HPDE6-E6E7 (cell line): Measurements from ENCODE around the gene WNT2B.

Source experiments
- DNase-seq: peaks from one replicate; pipeline ENCODE4 v3.0.0; 2011; ENCODE audit warnings: missing footprints; ENCODE audit errors: extremely low spot score

WNT2B gene

DNA sequence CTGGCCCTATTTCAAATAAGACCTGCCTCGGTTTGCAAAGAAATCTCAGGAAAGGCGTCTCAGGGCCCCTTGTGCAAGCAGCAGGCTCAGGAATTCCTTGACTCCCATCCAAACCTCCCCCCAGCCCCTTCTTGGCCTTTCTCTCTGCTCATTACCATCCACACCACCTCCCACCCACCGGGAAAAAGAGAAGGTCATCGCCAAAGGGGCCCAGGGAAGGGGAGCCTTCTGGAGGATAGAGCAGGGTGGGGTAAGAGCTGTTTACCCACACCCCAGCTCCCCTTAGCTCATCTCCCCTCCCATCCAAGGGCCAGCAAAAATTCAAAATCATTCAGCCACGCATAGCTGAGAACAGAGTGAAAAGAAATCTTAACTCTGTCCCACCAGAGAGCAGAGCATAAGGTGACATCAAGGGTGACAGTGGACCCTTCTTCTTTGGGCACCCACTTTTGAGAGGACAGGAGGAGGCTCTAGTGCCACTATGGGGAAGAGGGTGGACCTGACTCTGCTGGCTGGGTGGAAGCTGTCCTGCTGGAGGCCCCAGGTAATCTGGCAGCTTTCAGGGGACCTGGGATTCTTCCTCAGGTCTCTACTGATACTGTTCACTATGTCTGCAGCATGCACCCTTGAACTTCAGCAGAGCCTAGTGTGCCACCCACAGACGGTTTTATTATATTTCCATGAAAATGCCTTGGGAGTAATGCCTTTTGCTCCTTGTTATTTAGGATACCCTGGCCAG is 3.9 kb upstream of the WNT2B start:
- no peak for DNase-seq

GRCh38 chr1:112505400-112505785 is 3.4 kb upstream of the WNT2B start:
- DNase-seq, result no peak

DNA sequence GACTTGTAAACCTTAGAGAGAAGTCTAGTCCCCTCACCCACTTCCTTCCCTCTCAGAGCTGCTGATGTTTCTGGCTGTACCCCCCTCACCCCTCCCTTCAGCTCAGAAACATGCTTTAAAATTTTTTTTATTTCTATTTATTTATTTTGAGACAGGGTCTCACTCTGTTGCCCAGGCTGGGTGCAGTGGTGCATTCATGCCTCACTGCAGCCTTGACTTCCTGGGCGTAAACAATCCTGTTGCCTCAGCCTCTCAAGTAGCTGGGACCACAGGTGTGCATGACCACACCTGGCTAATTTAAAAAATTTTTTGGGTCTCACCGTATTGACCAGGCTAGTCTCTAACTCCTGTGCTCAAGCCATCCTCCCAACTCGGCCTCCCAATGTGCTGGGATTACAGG is 2.9 kb upstream of the WNT2B start:
- DNase-seq, result no peak

DNA sequence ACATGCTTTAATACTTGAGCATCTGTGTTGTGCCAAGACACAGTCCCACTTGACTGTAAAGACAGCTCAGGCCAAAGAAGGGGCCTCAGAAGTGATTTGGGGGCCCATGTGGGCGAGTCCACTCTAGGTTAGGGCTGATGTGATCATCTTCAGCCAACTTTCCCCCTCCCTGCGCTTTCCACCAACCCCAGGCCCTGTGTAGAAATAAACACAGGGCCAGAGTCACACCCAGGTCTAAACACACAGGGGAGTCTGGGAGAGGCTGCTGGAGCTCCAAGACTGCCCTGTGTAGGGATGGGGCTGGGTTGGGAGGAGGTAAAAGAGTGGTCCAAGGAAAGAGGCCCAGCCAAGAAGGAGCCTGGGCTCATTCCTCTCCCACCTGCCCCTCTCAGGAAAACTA is 2.5 kb upstream of the WNT2B start:
- DNase-seq, result no peak

DNA sequence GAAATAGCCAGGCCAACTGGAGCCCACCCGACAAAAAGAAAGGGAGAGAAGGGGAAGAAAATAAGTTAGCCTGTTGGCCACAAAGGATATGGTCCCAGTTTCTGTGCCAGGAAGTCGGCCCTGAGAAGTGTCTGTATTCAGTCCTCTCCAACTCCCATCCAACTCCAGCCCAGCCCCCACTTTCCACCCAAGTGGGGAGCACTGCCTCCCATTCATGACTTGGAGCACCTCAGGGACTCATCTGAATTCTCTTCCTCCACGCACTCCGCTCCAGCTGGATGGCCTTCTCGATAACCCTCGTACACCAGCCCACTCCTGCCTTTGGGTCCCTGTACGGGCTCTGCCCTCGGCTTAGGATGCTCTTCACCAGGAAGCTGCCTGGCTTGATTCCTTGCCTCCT is 2.0 kb upstream of the WNT2B start:
- DNase-seq, result no peak

- DNase-seq, result no peak
Measured at GRCh38 chr1:112507336-112507735, 1.4 kb upstream of the WNT2B start.

DNA sequence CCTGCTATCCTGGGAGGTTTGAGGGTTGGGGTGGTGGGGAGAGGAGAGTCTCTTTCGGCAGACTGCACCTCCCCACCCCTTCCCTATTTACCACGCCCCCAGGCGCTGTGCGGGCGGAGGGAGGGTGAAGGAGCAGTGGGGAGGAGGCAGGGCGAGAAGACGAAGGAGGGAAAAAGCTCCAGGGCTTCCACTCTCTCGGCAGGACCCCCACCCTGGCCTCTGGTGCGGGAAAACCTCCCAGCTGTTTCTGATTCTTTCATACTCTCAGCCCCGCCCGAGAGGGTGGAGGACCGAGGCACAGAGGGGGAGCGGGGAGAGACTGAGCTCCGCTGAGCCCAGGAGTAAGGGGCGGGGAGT is 866 bp upstream of the WNT2B start:
- no peak for DNase-seq

DNA sequence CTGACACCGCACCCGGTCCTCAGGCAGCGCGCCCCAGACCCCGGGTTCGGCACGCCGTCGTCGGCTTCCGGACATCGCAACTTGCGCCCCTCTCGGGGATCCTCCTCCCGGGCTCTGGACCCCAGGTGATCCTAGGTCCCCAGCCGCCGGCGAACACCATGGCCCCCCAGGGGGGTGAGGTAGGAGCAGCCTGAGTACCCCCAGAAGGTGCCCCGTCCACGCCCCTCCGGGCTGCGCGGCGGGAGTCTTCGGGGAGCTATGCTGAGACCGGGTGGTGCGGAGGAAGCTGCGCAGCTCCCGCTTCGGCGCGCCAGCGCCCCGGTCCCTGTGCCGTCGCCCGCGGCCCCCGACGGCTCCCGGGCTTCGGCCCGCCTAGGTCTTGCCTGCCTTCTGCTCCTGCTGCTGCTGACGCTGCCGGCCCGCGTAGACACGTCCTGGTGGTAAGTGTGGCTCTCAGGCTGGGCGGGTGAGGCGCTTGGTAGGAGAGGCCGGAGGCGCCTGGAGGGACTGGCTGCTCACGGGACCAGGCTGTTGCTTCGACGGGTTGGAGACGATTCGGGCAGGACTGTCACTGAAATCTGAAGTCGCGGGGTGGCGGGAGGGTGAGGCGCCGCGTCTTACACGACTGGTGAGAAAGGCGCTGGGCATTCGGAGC is 367 bp downstream of the WNT2B start:
- DNase-seq, result no peak

DNA sequence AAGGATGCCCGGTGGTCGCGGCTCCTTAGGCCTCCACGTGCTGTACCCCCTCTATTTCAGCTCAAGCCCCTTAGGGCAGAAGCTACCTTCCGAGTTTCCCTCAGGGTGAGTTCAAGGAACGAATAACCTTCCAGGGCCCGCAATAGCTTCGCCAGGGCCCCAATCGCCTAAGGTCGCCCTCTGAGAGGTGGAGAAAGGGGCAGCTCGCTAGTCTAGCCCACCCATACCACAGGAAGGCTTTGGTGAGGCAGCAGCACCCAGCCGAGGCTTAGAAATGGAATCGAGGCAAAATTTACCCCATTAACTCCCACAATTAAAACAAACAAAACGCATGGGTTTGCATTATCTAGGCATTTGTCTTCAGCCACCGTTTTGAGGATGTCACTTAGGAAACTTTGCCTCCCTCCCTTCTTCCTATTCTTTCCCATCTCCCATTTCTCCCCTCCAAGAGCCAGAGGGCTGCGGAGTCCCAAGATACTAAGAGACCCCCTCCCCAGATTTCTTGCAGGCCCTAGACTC is 954 bp downstream of the WNT2B start:
- DNase-seq, result no peak

- no peak for DNase-seq
Measured at GRCh38 chr1:112510340-112510739, 1.6 kb downstream of the WNT2B start.

GRCh38 chr1:112511897-112512296 is 3.1 kb downstream of the WNT2B start:
- no peak for DNase-seq

- no peak for DNase-seq
Measured at GRCh38 chr1:112513112-112513870, 4.5 kb downstream of the WNT2B start.

GRCh38 chr1:112514901-112515300 is 6.1 kb downstream of the WNT2B start:
- DNase-seq, result no peak

DNA sequence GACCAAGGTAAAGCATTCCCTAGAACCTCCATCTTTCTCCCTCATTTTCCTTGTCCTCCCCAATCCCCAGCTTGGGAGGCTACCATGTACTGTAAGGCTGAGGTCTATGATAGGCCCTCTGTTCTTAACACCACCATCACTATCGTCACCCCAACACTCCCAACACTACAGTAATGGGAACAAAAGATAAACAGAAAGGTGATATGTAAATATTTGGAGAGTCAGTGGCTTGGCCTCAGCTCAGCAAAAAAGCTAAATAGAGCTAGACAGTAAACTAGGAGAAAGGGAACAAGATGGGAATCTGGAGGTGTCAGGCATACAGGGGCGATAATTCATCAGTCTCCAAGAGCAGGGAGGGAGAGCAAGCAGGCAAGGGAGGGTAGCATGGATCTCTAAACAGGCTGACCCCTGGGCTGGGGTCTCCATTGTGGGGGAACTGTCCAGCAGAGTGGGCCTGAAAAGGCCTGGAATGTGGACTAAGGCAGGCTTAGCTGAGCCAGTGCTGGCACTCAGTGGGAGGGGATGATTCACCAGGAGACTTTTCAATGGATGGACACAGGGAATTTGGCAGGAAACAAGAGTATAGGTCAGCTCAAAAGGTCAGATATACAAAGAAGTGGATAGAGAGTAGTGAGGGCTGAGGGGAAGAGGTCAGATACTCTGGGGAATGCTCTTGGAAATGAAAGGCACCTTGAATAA is 6.7 kb downstream of the WNT2B start:
- no peak for DNase-seq

DNA sequence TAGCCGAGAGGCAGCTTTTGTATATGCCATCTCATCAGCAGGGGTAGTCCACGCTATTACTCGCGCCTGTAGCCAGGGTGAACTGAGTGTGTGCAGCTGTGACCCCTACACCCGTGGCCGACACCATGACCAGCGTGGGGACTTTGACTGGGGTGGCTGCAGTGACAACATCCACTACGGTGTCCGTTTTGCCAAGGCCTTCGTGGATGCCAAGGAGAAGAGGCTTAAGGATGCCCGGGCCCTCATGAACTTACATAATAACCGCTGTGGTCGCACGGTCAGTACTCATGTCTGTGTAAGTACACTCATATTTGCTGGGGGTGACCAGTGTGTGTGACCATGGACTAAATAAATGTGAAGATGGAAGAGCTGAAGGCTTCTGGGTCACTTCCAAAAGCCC is 7.4 kb downstream of the WNT2B start:
- DNase-seq, result no peak

GRCh38 chr1:112517231-112517630 is 8.5 kb downstream of the WNT2B start:
- peak; percentile 71 for DNase-seq

DNA sequence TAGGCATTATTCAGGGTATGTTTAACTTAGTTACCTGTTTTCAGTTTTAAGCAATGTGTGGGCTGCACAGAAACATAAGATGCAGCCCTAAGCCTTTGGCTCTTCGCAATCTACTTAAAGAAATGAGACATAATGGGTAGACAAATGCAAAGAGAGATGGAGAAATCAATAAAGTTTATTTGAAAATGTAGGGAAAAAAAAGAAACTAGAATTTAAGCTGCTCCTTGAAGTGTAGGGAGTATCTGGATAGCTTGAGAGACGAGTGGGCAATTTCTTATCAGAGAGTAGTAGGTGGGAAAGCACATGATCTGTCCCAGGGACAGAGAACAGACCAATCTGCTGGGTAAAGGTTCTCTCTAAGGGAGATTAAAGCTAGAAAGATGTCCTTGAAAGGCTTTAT is 8.9 kb downstream of the WNT2B start:
- no peak for DNase-seq

- DNase-seq, result no peak
Measured at GRCh38 chr1:112518186-112518585, 9.4 kb downstream of the WNT2B start.

DNA sequence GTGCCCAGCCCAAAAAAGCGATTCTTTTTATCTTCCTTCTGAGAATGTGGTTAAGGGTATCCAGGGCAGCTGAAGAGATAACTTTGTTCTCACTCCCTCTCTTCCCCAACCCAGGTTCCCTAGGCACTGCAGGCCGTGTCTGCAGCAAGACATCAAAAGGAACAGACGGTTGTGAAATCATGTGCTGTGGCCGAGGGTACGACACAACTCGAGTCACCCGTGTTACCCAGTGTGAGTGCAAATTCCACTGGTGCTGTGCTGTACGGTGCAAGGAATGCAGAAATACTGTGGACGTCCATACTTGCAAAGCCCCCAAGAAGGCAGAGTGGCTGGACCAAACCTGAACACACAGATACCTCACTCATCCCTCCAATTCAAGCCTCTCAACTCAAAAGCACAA is 11.4 kb downstream of the WNT2B start:
- DNase-seq, result no peak

DNA sequence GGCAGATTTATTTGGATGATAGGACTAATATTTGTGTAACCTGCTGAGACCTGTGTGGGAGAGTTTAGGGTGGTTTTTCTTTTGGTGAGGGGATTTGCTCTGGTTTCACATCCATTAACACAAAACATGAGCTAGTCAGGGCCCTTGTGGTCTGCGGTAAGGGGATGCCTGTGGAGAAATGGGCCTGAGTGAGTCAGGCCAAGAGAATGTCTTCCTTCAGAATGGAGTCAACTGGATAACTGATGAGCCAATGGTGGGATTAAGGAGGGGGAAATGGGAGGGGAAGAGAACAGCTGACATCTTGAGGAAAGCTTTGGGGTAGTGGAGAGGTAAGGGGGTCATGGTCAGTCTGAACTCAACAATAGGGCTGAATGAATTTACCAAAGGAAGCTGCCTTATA is 13.9 kb downstream of the WNT2B start:
- DNase-seq, result no peak

DNA sequence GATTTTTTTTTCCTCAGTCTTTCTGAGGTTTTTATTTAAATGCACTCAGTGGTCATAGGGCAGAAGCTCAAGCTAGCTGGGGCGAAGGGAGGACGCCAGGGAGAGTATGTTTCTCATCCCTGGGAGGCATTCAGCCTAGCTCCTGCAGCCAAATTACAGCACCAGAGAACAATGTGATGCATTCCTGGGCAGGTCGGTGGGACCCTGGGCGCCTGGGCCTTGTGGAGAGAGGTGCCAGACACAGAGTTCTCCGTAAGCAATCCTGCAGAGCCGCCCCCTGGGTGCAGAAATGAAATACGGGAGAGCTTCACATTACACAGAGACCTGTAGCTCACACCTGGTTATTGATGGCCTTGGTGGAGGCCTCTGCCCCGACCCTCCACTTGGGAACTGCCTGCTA is 15.5 kb downstream of the WNT2B start:
- DNase-seq, result no peak

DNA sequence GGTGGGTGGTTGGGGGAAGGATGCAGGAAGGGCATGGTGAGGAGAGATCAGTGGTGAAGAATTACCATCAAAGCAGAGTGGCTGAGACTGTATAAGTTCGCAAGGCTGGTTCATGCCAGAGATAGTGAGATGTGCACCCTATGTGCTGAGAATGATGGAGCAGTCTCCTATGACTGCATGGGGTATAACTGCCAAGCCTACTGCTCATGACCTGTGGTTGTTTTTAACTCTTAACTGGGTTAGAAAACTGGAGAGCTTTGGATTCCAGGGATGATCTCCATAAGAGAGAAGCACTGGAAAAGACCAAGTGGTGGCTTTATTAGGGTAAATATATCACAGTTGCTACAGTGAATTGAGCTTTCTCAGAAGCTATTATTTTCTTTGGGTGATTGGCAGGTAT is 16.2 kb downstream of the WNT2B start:
- no peak for DNase-seq
